NCI-H2227 treated with DMSO at 0.1 percent for 48 hours (cell line): ENCODE results near the gene CACNA1I.

Experiments used
- DNase-seq: peaks from one replicate; lab custom pipeline; 2025; lab: John Stamatoyannopoulos, UW

The CACNA1I gene

DNA sequence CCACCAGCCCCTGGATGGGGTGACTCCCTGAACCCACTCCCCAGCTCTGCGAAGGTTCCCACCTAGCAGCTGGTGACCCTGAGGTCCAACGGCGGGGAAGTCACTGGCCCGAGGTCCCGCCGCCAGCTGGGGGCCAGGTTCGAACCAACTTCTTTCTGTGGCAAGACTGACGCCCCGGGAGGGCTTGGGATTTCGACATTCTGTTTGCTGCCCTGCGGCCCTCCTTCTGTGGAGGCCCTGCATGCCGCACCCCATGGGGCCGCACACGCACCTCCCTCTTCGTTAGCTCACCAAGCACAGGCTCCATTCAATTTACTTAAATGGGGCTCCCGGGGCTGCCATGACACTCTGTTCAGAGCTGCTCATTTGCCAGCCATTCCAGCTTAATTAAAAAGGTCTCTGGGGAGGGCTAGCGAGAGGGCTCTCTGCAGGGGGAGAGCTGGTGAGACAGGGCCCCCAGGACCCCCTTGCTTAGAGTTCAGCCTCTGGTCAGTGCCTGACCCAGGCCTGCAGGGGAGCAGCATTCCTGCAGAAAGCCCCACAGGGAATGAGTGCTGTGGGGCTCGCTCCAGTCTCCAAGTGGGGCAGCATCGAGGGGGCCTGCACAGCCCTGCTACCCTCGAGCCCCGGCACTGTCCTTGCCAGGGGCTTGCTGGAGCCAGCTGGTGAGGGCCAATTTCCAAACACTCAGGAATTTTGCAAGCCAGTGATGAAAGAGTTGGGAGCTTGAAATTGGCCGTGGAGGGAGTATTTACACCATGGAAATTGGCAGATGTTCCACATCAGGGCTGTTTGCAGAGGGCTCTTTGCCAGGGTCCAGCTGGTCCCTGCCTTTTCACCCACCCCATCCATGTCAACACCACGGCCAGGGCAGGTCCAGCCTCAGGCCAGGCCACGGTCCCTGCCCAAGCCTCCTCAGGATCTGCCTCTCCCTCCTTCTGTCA, 80.8 kb downstream of the CACNA1I start:
- no peak for DNase-seq

DNA sequence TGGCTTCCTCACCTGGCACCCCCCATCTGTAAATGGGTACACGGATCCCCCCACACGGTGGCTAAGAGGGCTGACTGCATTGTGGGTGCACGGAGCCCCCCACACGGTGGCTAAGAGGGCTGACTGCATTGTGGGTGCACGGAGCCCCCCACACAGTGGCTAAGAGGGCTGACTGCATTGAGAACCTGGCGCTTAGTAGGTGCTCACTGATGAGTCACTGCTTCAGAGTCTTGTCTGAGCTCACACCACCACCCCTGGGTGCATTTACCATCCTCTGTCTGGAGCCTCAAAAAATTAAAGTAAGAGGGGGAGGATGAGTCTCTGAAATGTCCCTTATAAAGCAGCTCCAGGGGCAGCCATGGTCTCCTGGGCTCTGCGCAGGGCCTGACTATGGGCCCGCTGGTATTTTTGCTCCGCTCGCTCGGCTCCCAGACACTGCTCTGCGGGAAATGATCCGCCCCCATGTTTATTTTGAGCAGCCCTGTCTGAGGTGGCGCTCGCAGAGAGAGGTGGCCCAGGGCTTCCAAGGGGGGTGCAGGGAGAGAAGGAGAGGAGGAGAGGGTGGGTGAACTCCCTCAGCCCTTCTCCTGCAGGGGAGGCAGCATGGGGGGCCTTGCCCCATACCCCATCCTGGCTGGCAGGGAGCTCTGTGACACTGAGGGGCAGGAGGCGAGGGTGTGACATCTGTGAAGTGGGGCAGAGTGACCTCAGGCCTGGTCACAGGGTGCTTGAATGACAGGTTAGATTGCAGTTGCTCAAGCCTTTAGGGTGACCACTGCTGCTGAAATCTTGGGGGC, 82.6 kb downstream of the CACNA1I start:
- no peak for DNase-seq

DNA sequence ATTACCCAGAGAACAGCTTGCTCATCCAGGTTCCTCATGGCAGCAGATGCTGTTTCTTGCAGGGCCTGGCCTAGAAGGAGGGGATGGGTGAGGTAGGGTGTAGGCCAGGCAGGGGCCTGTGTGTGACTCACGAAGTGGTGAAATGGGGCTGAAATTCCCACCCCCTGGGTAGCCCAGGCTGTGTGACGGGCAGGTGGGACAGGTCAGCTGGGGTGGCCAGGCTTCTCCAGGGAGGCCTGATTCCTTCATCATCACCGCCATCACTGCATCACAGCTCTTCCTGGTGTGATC, 83.2 kb downstream of the CACNA1I start:
- no peak for DNase-seq

DNA sequence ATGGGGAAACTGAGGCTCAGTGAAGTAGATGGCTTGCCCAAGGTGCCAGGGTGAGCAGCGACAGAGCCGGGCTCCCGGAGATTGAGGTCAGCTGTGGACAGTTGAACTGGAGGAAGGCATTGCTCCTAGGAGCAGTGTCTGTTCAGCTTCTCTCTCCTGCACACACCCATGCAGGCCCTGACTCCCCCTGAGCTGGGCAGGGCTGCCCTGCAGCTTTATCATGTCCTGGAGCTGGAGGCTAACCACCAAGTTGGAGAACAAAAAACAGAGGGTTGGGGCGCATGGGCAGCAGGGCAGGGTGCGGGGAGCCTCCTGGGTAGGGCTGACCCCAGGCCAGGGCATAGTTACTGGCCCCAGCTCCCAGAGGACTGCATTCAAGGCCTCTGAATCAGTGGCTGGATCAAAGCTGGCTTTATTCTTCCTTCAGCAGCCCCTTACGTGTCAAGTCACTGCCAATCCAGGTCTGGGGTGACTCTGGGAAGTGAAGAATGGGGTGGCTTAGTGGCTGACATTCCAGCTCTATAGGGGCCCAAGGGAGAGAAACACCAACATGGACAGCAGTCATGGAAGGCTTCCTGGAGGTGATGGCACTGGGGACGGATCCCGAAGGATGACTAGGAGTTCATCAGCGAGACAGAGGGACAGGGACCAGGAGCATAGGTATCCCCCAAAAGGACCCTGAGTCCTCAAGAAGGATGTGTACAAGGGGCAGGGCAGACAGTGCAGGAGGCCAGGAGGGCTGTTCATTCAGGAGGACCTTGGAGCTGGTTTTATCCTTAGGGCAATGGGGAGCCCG, 83.8 kb downstream of the CACNA1I start:
- DNase-seq, result no peak

DNA sequence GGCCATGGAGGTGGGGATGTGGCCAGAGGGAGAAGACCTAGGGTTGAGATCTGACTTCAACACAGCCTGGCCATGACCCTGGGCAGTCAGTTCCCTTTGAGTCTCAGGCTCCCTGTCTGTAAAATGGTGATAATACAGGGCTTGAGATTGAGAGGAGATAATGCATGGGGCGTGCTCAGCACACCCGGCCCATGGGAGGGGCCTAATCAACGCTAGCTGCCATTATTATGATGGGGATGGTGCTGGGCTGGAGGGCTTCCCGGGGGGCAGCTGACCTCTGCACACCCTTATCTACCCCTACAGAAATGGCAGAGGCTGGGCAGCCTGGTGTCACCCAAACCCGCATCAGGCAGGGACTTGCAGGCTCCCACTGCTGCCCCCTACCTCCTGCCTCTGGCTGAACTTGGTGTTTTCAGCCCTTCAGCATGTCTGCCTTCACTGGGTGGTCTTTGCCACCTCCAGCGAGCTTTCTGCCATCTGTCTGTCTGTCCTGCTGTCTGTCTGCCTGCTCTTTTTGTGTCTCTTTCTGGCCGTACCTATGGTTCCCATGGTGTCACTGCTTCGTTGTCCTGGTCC, 84.5 kb downstream of the CACNA1I start:
- no peak for DNase-seq

DNA sequence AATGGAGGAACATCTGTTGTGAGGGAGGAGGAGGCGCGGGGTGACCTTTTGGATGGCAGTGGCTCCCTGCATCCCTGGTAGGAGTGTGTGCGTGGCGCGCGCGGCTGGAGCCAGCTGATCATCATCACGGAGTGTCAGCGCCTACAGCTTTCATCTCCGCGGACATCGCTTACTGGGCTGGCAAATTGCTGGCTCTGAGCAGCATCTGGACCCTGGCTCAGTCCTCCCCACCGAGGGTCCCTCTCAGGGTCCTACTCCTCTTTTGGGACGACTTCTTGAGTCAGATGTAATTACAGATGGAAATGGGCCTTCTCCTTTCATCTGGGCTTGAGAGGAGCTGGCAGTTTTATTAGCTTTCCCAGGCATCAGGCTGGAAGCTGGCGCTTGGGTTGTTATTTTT, 85.3 kb downstream of the CACNA1I start:
- DNase-seq, result peak; percentile 27

DNA sequence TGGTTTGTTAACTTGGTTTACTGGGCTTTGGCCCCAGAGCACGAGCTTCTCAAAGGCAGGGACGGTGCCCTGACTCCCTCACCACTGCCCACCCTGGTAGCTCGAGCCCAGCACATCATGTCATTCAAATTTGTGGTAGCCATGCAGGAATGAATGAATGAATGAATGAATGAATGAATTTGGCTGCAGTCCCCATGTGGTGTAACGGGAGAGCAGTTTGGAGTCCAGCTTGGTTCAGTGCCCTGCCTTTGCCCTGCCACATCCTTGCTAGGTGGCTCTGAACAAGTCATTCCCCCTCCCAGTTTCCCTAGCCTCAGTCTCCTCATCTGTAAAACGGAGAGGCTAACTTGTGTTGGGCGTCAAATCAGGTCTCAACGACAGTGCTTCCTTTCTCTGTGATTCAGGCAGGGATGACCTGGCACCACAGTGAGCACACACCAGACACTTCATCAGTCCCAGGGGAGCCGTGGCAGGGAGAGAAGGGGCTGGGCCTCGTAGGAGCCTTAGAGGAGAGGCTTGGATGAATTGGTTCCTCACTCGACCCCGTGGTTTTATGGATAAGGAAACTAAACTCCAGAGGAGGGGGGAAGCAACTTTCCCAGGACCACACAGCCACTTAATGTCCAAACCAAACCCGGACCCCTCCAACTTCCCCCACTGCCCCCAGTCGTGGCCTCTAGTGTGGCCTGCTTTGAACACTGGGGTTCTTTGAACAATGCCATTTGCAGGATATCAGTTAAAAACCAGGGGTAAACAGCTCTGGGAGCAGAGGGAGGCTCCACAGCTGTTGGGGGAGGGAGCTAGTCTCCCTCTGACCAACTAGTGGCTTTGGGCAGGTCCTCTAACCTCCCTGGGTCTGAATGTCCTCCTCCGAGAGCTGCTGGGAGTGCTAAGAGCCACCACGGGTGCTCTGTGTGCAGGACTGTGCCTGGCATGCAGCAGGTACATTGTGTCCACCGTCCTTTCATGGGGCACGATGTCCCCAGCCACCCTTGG, 86.2 kb downstream of the CACNA1I start:
- no peak for DNase-seq

DNA sequence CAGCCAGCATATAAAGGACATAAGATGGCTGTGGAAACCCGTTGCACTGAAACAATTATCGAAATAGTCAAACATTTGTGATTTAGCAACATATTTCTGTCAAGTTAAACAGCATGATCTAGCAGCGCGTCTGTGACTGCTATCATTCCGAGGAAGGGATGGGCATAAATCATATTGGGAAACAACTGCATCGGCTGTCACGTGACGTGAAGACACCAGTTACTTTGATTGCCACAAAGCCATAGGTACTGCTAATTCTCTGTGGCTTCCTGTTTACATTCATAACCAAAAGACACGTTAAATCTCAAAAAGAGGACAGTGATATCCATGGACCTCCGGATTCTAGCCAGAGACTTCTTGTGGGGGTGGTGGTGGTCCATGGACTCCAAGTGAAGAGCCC, 87.8 kb downstream of the CACNA1I start:
- DNase-seq, result no peak

DNA sequence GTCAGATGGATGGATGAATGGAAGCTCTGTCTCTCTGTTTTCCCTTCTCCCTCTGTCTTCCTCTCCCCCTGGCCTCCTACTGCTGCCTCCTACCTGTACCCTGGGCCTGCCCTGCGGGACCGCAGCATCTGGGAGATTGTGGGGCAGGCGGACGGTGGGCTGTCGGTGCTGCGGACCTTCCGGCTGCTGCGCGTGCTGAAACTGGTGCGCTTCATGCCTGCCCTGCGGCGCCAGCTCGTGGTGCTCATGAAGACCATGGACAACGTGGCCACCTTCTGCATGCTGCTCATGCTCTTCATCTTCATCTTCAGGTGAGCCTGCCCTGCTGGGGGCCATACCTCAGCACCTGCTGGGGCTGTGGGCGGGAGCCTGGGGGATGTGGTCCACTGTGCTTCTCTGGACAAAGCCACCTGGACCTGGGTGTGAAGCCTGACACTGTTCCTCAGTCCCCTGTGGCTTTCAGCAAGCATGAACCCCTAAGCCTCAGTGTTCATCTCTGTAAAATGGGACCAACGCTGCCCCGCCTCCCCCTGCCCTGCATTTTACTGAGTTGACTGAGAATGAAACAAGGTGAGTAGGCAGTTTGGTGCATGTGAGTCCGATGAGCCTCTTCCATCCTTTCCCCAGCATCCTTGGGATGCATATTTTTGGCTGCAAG, 88.4 kb downstream of the CACNA1I start:
- no peak for DNase-seq

DNA sequence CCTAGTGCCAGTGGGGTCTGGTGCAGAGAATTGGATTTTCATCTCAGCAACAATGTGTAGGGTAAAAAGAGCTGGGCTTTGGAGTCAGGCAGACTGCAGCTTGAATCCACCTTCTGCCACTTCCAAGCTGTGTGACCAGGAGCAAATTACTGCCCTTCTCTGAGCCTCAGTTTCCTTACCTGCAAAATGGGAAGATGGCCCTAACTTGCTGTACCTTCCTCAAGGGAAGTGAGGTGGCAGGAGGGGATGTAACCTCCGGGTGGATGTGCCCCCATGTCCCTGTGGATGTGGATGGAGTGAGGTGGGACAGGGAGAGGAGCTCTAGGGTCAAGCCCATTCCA, 90.9 kb downstream of the CACNA1I start:
- DNase-seq, result no peak

DNA sequence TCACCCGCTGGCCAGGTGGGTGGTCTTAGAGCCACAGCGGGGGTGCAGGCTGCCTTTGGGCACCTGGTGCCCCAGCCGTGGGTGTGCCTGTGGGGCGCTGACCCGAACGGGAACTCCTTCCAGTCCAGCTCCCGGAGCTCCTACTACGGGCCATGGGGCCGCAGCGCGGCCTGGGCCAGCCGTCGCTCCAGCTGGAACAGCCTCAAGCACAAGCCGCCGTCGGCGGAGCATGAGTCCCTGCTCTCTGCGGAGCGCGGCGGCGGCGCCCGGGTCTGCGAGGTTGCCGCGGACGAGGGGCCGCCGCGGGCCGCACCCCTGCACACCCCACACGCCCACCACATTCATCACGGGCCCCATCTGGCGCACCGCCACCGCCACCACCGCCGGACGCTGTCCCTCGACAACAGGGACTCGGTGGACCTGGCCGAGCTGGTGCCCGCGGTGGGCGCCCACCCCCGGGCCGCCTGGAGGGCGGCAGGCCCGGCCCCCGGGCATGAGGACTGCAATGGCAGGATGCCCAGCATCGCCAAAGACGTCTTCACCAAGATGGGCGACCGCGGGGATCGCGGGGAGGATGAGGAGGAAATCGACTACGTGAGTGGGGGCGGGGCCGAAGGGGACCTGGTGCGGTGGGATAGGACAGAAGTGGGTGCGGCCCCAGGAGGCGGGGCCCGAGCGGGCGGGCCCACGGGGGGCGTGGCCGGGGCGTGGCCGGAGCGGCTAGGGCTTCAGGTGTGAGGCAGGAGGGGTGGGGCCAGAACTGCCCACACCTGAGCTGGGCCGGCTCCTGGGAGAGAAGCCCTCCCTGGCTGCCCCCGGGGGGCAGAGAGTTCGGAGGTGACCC, 91.5 kb downstream of the CACNA1I start:
- DNase-seq, result no peak

DNA sequence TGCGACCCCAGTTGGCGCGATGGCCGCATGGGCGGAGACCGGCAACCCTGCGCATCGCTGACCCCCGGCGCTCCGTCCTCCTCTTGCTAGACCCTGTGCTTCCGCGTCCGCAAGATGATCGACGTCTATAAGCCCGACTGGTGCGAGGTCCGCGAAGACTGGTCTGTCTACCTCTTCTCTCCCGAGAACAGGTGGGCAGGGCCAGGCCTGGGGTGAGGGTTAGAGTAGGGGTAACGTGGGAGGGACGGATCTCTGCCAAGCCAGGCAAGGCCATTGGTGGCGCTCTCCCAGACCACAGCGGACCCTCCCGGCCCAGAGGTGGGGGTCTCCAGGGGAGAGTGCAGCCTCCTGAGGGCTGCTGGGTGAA, 92.1 kb downstream of the CACNA1I start:
- no peak for DNase-seq

DNA sequence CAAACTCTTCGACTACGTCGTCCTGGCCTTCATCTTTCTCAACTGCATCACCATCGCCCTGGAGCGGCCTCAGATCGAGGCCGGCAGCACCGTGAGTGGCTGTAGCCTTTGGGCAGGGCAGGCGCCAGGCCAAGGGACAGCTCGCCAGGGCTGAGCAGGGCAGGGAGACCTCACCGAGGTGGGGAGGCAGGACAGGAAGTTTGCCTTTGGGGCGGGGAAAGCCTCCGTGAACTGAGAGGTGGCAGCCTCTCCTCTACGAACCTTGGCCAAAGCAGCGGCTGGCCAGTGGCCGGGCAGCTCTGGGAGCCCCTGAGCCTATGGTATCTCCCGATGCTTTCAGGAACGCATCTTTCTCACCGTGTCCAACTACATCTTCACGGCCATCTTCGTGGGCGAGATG, 93.2 kb downstream of the CACNA1I start:
- no peak for DNase-seq

DNA sequence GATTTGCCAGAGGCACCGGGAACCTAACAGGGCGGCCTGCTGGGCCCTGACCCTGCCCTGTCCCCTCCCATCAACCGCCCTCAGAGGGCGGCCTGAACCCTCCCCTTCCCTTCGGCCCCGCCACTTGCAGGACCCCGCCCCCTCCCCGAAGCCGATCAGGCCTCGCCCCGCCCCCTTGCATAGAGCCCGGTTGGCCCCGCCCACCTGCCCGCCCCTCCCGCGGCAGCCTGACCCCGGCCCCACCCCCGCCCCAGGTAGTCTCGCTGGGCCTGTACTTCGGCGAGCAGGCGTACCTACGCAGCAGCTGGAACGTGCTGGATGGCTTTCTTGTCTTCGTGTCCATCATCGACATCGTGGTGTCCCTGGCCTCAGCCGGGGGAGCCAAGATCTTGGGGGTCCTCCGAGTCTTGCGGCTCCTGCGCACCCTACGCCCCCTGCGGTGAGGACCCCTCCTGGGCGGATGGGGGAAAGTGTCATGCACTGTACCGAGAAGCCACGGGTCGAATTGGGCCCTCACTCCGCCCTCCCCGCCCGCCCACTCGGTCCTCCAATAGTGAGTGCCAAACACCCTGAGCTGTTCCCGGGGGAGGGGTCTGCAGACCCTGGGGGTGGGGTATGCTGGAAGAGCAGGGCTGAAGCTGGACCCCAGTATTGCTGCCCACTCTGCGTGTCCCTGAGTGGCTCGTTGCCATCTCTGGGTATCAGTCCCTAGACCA, 94.1 kb downstream of the CACNA1I start:
- no peak for DNase-seq

DNA sequence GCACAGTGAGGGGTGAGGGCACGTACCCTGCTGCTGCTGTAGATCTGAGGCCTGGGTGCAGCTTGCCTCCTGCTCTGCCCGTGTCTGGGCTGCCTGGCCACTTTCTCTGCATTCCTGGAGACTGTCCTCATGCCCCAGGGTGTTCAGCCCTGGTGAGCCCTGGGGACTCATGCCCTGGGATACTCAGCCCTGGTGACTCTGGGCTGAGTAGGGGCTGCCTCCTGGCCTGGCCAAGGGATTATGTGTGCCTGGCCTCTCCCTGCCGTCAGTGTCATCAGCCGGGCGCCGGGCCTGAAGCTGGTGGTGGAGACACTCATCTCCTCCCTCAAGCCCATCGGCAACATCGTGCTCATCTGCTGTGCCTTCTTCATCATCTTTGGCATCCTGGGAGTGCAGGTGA, 94.7 kb downstream of the CACNA1I start:
- DNase-seq, result no peak

DNA sequence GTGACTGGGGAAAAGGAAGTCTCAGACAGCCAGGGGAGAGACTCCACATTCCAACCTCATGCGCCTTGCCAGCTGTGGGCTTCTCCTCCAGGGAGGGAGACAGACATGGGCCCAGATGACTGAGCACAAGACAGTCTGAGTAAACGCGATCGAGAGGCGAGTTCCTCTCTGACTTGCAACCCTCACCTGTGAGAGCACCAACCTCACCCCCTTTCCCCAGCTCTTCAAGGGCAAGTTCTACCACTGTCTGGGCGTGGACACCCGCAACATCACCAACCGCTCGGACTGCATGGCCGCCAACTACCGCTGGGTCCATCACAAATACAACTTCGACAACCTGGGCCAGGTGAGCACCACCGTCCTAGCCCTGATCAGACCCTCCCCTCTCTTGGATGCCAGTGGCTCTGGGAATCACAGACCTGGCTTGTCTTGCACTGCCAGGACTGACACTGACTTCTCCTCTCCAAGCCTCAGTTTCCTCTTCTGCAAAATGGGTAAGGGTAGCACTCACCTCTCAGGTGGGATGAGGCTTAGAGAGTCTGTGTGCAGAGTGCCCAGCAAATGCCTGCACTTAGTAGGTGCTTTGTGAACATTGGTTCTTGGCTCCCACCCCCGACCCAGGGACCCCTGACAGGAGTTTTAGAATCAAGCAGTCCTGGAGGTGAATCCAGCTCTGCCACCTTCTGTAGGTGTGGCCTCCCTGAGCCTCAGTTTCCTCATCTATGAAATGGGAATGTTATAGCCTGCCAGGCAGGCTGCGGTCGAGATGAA, 95.3 kb downstream of the CACNA1I start:
- no peak for DNase-seq

DNA sequence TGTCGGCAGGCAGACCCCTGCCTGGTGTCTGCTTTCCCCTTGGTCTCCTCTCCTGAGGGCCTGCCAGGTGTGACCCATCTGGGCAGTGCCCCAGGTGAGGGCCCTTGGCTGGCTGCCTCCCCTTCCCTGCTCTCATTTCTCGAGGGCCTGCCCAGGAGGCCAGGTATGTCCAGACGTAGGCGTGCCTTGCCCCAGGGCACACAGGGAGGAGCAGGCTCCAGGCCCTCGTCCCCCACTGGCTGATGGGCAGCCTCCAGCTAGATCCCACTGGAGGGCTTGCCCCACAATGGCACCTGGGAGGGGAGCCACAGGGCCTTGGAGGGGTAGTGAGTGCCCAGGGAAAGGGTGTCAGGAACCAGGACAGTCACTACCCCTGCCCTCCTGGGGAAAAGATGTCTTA, 95.9 kb downstream of the CACNA1I start:
- DNase-seq, result no peak

DNA sequence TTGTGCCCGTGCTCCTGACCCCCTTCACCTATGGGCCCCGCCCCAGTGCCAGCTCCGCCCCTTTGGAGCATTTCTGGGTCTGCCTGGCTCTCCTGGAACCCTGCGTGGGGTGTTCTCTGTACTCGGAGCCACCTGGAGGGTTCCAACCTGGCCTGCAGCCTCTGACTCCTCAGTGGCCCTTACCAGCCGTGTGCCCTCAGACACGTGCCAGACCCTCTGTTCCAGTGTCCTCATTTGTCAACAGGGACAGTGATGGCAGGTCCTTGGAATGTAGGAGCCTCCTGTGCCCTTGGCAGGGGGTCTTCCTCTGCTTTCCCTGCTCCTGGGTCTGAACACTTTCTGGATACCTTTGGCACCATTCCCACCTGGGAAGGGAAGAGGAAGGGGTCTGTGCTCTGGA, 96.4 kb downstream of the CACNA1I start:
- no peak for DNase-seq
